Fibroblast of lung (primary cell): ENCODE data around the gene PIK3IP1.

Source experiments
- EZH2 ChIP-seq: IDR thresholded peaks from 2 replicates; pipeline ENCODE4 v1.5.1; 2012; ENCODE audit warnings: low read length, control low read depth, mild to moderate bottlenecking; ENCODE audit errors: missing control alignments
- TF ChIP-seq, protein P1 (sequence below), 2 donors: IDR thresholded peaks in 1 of 2; conservative IDR thresholded peaks in 1 of 2; 1 replicate in 1 of 2; 2 replicates in 1 of 2; pipeline ENCODE4 v1.5.1; 2011 to 2012; ENCODE audit warnings: low read length in 2 of 2, control low read depth in 1 of 2, inconsistent platforms in 1 of 2, low read depth in 1 of 2, mild to moderate bottlenecking in 1 of 2

DNA sequence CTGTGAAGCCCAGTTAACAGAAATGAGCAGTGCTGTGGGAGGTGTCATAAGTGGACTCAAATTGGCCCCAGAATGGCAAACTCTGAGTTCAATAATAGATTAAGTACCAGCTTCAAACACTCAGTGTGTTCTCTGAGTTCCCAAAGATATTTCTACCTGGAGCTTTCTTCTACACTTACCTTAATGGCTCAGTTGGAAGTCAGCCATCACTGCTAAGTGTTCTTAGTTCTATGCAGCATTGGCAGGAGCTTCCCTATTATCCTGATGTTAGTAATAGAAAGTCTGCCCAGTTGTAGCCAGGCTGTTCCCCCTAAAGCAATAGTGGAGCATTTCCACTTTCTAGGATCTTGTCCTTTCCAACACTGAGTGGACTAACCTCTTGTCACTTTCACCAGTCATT lies 9.7 kb upstream of the PIK3IP1 start:
- TF ChIP-seq, protein P1, sequence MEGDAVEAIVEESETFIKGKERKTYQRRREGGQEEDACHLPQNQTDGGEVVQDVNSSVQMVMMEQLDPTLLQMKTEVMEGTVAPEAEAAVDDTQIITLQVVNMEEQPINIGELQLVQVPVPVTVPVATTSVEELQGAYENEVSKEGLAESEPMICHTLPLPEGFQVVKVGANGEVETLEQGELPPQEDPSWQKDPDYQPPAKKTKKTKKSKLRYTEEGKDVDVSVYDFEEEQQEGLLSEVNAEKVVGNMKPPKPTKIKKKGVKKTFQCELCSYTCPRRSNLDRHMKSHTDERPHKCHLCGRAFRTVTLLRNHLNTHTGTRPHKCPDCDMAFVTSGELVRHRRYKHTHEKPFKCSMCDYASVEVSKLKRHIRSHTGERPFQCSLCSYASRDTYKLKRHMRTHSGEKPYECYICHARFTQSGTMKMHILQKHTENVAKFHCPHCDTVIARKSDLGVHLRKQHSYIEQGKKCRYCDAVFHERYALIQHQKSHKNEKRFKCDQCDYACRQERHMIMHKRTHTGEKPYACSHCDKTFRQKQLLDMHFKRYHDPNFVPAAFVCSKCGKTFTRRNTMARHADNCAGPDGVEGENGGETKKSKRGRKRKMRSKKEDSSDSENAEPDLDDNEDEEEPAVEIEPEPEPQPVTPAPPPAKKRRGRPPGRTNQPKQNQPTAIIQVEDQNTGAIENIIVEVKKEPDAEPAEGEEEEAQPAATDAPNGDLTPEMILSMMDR (conservative IDR thresholded peaks at IDR 0.05 in 1 of 2, IDR thresholded peaks at IDR 0.05 in 1 of 2; ENCODE audit: low read depth in 1 of 2, low read length in 2 of 2) = no peak
- TF ChIP-seq EZH2 = no peak
